HTR-8/SVneo (cell line): Measurements from ENCODE around the gene SESN3.
"Not testable (repeated sequence)": the region's sequence is repeated elsewhere in the genome, so short reads cannot be mapped to it uniquely, and the experiment has no call there.

Source experiments
- DNase-seq: peaks from one replicate; pipeline ENCODE4 v3.0.0; 2011; ENCODE audit warnings: low spot score, mixed read lengths; ENCODE audit not compliant: insufficient read length
- FAIRE-seq: peaks from 2 replicates; lab custom pipeline; 2011; peaks lifted over from hg19 to GRCh38; lab: Jason Lieb, UNC

SESN3 gene, protein sequence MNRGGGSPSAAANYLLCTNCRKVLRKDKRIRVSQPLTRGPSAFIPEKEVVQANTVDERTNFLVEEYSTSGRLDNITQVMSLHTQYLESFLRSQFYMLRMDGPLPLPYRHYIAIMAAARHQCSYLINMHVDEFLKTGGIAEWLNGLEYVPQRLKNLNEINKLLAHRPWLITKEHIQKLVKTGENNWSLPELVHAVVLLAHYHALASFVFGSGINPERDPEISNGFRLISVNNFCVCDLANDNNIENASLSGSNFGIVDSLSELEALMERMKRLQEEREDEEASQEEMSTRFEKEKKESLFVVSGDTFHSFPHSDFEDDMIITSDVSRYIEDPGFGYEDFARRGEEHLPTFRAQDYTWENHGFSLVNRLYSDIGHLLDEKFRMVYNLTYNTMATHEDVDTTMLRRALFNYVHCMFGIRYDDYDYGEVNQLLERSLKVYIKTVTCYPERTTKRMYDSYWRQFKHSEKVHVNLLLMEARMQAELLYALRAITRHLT

DNA sequence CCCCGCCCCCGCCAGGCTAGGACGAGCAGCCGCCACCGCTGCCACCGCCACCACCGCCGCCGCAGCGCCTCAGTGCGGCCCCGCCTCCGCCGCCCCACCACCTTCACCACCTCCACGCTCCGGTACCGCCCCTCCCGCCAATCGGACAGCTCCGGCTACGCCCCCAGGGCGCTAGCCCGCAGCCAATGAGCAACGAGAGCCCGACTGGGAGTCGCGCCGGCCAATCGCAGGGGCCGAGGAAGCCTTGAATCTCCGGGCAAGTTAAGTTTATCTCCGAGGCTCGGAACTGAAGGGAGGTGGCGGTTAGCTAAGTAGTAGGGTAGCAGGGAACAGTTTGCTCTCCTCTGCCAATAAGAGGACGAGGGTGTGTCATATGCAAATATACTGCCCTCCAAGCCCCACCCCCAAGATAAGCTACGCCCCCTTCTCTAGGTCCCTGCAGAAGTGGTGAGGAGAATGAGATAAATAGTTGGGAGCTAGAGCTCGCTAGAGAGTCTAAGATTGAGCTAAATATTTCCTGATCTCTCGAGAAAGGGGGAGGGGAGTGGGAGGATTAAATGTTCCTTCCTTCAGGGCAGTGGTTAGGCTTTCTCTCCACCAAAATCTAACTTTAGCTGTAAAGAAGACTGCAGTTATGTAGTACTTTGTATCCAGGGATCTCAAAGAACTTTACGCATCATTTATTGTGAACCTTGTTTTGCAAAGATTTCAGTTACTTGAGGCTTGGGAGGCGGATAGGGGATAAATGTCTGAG lies at the start of gene SESN3:
Gene SESN3 (minus strand): TSS at position 76 of the 754 bp plus-strand sequence. CDS start 342 bp downstream, outside the sequence.
- FAIRE-seq, result peak; percentile 95
- DNase-seq, result peak; percentile 90

GRCh38 chr11:95279921-95280868 lies 49.2 kb upstream of the SESN3 start:
- FAIRE-seq, result no peak

DNA sequence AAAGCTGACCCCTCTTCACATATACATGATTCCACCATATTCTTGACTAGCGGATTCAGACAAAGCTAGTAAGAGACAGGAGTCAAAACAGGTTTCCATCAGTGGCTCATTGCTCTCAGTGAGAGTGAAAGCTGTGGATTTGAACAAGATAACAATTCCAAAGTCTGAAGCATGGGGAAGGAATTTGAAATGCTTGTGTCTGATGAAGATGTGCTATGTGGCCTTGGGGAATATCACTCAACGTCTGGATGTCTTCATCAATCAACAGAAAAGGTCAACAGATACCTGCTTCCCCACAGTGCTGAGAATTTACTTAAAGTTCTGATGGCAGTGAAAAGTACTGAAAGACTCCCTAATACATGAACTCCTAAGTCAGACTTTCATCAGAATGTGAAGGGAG lies 46.9 kb upstream of the SESN3 start:
- FAIRE-seq (no peak), DNase-seq (no peak)

More at GRCh38 chr11:95279921-95280868, 49.2 kb upstream of the SESN3 start:
- DNase-seq, result no peak

DNA sequence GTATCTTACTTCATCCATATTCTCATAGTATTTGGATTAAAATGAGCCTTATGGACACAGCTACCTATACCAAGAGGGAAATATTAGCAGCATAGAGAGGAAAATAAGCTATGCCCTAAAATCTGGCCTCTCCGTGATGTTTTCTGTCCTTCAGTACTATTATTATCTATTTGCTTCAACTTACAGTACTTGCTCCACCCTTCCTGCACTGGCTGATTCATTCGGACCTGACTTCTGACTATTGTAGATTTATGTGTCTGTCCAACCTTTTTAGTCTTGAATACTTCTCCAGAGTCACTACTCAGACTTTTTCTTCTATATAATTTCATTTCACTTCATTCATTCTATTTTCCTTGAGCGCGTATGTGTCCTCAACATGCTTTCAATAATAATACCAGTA lies 45.1 kb upstream of the SESN3 start:
- no peak for FAIRE-seq
- DNase-seq, result no peak

DNA sequence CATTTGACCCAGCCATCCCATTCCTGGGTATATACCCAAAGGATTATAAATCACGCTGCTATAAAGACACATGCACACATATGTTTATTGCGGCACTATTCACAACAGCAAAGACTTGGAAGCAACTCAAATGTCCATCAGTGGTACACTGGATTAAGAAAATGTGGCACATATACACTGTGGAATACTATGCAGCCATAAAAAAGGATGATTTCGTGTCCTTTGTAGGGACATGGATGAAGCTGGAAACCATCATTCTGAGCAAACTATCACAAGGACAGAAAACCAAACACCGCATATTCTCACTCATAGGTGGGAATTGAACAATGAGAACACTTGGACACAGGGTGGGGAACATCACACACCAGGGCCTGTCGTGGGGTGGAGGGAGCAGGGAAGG lies 42.6 kb upstream of the SESN3 start:
- not testable (repeated sequence) for DNase-seq, FAIRE-seq

DNA sequence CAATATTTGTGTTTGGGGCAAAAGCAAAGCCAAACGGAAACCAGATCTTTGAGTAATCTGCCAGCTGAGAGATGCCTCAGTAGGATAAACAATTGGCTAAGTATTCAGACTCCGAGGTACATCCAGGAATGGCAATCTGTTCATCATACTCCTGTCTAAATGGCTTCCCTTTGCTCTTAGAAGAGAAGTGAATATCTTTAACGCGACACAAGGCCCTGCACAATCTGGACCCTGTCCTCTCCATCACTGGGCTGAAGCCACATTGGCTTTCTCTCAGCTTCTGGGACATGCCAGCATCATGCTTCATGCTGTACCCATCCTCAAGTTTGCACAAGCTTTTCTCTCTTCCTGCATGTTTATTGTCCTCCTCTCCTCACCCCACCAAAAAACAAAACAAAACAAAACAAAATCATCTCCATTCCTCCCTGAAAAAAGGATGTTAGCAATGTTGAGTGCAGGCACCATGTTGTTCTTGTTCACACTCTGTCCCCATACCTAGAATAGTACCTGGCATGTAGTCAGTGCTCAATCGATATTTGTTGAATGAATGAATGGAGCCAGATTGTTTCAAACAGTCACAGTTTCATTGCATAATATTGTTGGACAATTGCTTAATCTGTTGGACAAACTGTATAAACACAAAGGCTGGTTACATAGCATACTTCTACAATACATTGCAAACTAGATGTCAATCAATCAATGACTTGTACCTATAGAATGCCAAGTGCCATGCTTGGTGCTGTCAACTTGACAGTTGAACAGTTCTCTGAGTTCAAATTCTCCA lies 38.2 kb upstream of the SESN3 start:
- FAIRE-seq (no peak), DNase-seq (no peak)

GRCh38 chr11:95268391-95268790 lies 37.4 kb upstream of the SESN3 start:
- DNase-seq (no peak), FAIRE-seq (no peak)

DNA sequence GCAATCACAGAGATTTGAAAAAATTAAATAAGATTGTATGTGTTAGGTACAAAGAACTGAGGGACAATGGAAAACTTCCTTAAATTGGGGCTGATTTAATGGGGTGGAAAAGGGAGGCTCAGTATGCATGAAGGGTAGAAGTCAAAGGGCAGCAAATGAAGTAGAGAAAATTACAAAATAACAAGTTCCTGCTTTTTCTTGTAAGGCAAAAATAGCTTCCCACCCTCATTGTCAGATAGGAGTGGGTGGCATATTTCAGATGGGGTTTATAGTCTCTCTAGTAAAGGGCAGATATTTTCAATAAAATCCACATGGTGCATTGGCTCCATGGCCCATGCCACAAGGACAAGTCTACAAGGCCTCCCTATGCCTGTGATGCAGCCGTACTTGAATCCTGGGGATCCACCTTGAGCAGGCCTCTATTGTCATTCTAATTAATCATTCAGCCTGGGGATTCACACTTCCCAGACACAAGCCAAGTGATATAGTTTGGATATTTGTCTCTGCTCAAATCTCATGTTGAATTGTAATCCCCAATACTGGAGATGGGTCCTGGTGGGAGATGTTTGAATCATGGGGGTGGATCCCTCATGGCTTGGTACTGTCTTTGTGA lies 36.7 kb upstream of the SESN3 start:
- DNase-seq (no peak), FAIRE-seq (no peak)

DNA sequence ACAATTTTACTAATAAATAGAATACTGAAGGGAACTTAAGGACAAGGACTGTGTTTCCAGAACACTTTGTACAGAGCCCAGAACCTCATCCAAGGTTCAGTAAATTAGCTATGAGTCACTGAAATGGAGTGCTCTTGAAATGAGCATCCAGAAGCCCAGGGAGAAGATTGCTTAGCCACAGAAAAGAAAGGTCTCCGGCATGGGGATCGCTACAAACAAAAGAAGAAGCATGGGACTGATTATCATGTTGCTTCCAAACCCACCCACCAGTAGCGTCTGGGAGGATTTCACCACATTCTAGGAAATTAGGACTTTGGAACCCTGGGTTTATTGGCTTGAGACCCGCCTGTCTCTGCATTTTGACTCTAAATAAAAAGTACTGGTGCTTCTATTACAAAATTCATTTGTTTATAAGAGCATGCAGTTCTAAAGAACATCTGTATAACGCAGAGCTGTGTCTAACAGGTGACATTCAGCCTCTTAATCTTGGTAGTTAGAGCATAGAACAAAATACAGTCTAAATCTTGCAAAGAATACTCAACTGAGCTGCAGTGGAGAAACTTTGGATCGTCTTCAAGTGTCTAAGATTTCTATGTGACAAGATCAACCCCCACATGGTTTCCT lies 35.9 kb upstream of the SESN3 start:
- FAIRE-seq (no peak), DNase-seq (no peak)

DNA sequence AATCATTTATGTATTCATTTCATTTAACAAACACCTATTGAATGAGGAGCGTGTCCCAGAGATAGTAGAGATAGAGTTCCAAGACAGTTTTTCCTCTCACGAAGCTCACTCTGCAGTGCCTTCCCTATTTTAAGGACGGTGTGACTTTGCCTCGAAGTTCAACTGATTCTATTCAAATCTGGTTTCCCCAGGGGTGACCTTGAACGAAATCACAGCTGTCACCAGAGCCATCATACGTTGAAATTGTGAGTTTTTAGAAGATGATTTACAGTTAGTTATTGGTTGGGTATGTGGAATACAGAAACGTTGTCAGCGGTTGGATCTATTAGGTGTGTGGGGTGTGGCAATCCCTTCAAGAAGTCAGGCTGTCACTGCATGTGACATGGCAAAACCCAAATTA lies 33.9 kb upstream of the SESN3 start:
- FAIRE-seq (no peak), DNase-seq (no peak)

DNA sequence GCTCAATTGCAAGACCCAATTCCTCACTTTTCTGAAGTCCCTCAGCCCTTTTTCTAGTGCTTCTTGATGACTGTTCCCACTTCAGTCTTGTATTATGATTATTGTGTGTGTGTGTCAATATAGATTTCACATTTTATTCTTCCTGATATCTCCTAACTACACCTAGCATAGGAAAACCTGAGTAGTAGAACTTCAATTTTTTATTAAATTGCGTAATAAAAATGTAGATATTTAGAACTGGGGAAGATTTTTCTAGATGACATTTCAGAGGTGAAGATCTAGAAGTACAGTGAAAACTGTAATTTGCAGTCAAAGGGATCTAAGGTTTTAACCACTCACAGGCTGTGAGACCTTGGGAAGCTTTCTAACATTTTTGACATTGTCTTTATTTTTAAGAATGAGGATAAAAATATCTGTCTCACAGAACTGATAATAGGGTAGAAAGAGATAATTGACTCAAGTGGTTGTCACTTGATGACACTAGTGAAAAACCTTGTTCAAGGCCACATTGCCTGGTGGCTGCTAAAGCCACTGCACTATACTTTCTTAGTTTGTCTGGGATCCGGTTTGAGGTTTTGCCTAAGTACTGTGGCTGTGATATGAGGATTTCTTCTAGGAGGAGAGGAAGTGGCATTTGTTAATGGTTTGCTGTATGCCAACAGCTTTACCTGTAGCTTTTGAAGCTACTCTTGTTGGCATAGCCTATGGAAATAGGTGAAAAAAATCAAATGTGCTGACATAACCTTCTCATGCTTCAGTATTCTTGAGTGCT lies 32.2 kb upstream of the SESN3 start:
- FAIRE-seq, result no peak
- DNase-seq, result no peak

GRCh38 chr11:95257456-95257971 lies 26.5 kb upstream of the SESN3 start:
- DNase-seq (no peak), FAIRE-seq (no peak)

DNA sequence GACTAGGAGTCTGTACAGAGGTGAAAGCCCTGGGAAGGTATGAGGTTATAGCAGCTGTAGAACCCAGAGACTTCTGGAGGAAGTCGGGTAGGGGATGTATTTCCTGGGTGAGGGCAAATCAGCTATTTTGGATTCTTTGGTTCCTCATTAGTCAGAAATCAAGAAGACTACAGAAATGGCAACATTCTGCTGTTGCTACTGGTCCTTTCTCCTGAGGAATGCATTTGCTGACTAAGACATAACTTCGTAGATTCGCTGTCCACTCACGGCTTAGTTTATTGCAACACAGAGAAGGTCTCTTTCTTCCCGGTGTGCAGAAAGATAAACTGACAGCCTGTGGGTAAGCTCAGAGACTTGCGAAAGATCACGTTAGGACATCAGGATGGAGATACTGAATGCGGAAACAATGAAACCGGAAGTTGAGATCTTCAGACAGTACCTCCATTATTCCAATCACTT lies 25.3 kb upstream of the SESN3 start:
- DNase-seq (no peak), FAIRE-seq (peak; percentile 69)

DNA sequence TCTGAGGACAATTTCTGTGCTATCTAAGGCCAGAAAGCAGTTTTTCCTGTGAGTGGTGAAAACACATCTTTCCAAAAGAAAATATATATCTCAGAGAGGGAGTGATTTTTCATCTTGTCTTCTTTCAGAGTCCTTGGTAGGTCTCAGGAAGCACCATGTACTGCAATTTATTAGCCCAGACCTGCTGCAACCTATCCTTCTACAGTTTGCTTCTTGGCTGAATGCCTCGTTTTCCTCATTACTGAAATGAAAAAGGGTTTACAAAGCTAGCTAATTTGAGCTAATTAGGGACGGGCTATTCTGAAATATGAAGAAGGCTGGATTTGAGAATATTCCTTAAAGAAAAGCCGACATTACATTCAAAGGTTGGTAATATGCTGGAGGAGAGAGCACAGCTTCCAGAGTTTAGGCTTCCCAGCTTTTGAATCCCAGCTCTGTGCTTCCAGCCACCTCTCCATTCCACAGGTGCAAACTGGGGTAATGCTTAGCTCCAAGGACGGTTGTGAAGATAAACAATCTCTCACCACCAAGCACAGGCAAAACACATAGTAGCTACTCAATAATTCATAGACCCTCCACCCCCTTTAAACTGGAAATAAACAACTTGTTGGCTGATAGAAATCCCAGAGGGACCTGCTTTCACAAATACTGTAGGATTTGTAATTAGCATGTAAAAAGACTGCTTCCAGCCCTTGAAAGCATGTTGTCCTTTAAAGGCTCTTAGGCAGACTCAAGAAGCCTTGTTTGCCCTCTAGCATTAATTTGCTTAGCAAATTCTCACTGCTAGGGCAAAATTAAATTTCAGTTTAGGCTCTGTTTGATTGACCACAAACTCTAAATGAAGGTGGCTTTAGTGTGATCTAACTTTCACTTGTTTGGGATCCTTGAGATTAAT lies 24.5 kb upstream of the SESN3 start:
- DNase-seq, result no peak
- no peak for FAIRE-seq

DNA sequence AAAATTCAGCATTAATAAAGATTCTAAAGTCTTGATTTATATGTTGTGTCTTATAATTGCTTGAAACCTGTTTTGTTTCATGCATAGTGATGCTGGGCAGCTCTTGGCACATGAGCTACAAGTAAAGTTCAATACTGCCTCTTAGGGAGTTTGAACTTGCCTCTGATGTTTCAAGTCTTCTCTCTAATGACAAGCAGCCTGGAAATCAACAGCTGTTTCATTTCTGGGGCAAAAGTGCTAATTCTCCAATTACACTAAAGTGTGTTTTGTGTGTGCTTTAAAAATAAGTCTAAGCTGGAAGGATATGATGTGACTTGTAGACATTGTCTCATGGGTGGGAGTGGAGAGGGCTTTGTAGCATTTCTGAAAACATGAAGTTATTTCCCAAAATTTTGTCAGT lies 23.7 kb upstream of the SESN3 start:
- FAIRE-seq, result no peak
- no peak for DNase-seq

DNA sequence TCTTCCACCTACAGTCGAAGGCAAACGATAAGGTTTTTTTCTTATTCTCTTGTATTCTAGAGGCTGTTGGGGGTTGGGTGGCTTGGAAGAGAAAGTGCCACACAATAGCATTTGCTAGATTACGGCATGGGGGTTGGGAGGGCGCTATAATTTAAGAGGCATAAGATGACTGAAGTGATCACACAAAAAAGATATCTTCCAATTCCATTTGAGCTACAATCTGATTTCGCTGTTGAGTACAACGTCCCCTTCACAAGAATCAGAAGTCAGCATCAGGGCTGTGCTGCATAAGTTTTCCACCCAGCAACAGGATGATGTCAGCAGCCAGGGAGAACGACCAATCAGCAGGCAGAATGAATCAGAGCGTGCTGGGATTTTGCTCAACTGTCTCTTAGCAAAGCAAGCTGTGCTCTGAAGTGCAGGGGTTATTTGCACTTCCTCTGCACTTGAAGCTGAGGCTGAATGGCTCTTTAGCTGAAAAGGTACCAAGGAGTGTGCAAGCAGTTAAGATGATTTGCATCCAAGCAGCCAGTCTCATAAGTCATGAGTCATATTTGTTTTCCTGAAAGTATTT lies 23.2 kb upstream of the SESN3 start:
- peak; percentile 69 for FAIRE-seq

More for the DNA sequence above, 23.2 kb upstream of the SESN3 start:
- peak; percentile 69 for DNase-seq
